Vagina (tissue), 2 donors: ENCODE results near the gene NHSL2. TPM values are rescaled to one million over a fixed set of nuclear protein-coding genes. Genes with fewer than 3 reads are reported as not detected.
A peak's percentile ranks its signal among the peaks of the same experiment; 100 is the strongest.

Experiments used
- DNase-seq, 2 donors: peaks; one replicate each; pipeline ENCODE4 v3.0.0-alpha.2; 2017; ENCODE audit errors: extremely low spot score in 2 of 2
- H3K27ac ChIP-seq: fragments of 200-600 bp; sonication (generic); one replicate; pipeline ENCODE4 v1.5.1; 2019
- H3K27me3 ChIP-seq: fragments of 200-600 bp; sonication (generic); one replicate; pipeline ENCODE4 v1.5.1; 2019
- H3K36me3 ChIP-seq, 2 donors: fragments of 200-600 bp; sonication (generic); one replicate each; pipeline ENCODE4 v1.5.1; 2017 to 2019
- H3K4me1 ChIP-seq: fragments of 200-600 bp; sonication (generic); one replicate; pipeline ENCODE4 v1.5.1; 2019
- H3K4me3 ChIP-seq, 2 donors: fragments of 200-600 bp; sonication (generic); 1 replicate in 1 of 2; 2 replicates in 1 of 2; pipeline ENCODE4 v1.5.1; 2016 to 2019
- H3K9me3 ChIP-seq: fragments of 200-600 bp; sonication (generic); one replicate; pipeline ENCODE4 v1.5.1; 2019
- POLR2A ChIP-seq, 2 donors: fragments of 450-650 bp; IDR thresholded peaks; one replicate each; pipeline ENCODE4 v1.6.1; 2017; ENCODE audit warnings: antibody characterized with exemption in 2 of 2, mild to moderate bottlenecking in 2 of 2, moderate library complexity in 2 of 2
- POLR2AphosphoS5 ChIP-seq, 2 donors: sonication (generic); formaldehyde crosslinking; IDR thresholded peaks; one replicate each; pipeline ENCODE4 v1.9.0; 2017; ENCODE audit warnings: antibody characterized with exemption in 2 of 2, mild to moderate bottlenecking in 2 of 2, low read depth in 1 of 2; ENCODE audit not compliant: insufficient read depth in 1 of 2
- intact Hi-C: fragments of 100-400 bp; cut with DNase I; formaldehyde crosslinking; loops from one replicate; pipeline ENCODE4 v1.15.1; 2023
- total RNA-seq: library from RNA; depleted of rRNA; stranded (reverse); fragments of >200 nt; gene quantifications from one replicate; pipeline ENCODE4 v1.2.3, GENCODE V29; 2016
- TF ChIP-seq, protein P1 (sequence below), 3 experiments: fragments of 450-650 bp in 2 of 3; fragments of 200-600 bp in 1 of 3; sonication (generic) in 1 of 3; IDR thresholded peaks; one replicate each; pipeline ENCODE4 v1.5.1; 2017 to 2019; ENCODE audit warnings: antibody characterized with exemption in 3 of 3, mild to moderate bottlenecking in 2 of 3, moderate library complexity in 2 of 3

NHSL2 gene
- total RNA-seq, 1 donor from 2014 or later: 12.3 TPM

- TF ChIP-seq POLR2A (IDR thresholded peaks at IDR 0.05) (no peak), POLR2AphosphoS5 (IDR thresholded peaks at IDR 0.05; ENCODE audit: insufficient read depth in 1 of 2, low read depth in 1 of 2) (no peak)
- intact Hi-C loops: no loop called here
- no peak overlapping the region for H3K4me3 ChIP-seq
- H3K27me3 ChIP-seq: no peaks in the 10 kb centered on the region
- no peaks in the 10 kb centered on the region for H3K9me3 ChIP-seq
- DNase-seq: no peak
- H3K4me1 ChIP-seq: peaks cover 29% of the 10 kb centered on the region
- peak overlapping the region; percentile 46 for H3K27ac ChIP-seq
- H3K36me3 ChIP-seq: no peaks in the 10 kb centered on the region
Observed at GRCh38 chrX:72123471-72124185, 213.0 kb downstream of the NHSL2 start.

DNA sequence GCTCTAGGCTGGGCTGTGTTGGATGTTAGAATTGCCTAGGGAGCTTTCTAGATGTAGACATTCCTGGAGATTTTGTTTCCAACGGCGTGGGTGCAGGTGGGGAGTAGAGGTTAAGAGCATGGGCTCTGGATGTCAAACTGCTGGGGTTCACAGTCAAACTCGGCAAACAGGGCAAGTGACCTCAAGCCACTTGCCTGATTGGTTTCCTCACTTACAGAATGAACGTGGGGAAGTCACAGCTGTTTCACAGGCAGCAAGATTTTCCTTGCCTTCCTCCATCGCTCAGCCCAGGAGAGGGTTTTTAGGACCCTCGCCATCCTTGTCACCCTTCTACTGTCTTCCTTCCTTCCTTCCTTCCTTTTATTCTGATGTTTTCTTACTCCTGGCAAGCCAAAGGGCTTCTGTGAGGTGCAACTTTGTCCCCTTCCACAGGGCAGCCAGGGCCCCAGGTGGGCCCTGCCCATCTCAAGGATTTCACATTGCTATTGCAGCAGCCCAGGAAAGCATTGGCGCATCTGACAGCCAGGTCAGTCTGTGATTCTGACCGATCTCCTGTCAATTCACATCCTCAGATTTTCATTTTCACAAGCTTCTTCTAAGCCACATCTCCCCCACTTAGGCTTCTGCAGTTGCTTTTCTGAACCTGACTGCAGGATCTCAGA is 214.0 kb downstream of the NHSL2 start:
- H3K27me3 ChIP-seq: no peaks in the 10 kb centered on the region
- peaks cover 29% of the 10 kb centered on the region for H3K4me1 ChIP-seq
- no peak overlapping the region for H3K4me3 ChIP-seq
- peak overlapping the region; percentile 66 for H3K27ac ChIP-seq
- no peaks in the 10 kb centered on the region for H3K9me3 ChIP-seq
- DNase-seq: no peak
- TF ChIP-seq POLR2AphosphoS5 (IDR thresholded peaks at IDR 0.05; ENCODE audit: insufficient read depth in 1 of 2, low read depth in 1 of 2) (no peak), POLR2A (IDR thresholded peaks at IDR 0.05) (no peak)
- TF ChIP-seq, protein P1, sequence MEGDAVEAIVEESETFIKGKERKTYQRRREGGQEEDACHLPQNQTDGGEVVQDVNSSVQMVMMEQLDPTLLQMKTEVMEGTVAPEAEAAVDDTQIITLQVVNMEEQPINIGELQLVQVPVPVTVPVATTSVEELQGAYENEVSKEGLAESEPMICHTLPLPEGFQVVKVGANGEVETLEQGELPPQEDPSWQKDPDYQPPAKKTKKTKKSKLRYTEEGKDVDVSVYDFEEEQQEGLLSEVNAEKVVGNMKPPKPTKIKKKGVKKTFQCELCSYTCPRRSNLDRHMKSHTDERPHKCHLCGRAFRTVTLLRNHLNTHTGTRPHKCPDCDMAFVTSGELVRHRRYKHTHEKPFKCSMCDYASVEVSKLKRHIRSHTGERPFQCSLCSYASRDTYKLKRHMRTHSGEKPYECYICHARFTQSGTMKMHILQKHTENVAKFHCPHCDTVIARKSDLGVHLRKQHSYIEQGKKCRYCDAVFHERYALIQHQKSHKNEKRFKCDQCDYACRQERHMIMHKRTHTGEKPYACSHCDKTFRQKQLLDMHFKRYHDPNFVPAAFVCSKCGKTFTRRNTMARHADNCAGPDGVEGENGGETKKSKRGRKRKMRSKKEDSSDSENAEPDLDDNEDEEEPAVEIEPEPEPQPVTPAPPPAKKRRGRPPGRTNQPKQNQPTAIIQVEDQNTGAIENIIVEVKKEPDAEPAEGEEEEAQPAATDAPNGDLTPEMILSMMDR (IDR thresholded peaks at IDR 0.05): no peak
- intact Hi-C loops: no loop called here
- no peaks in the 10 kb centered on the region for H3K36me3 ChIP-seq

GRCh38 chrX:72125331-72126047 is 214.8 kb downstream of the NHSL2 start:
- intact Hi-C loops: loop anchor here (1.0 kb wide), 1 partner anchor 107 kb away; no protein-coding TSS in a partner anchor
- no peak for DNase-seq
- H3K27ac ChIP-seq: peak overlapping the region; percentile 66

DNA sequence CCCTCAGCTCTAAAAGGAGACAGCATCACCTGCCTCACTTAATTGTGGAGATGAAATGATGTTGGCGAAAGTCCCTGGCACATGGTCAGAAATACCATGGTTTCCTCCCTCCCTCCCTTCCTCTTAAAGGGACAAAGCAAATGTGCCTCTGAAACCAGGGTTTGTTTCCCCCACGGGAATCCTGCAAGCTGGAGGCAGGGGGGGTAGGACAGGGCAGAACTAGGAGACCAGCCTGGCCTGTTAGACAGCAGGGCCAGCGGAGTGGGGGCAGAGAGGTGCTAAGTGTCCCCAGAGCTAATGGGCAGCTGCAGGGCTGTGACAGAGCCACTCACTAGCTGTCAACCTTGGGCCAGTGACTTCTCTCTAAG is 215.4 kb downstream of the NHSL2 start:
- DNase-seq: no peak
- H3K9me3 ChIP-seq: no peaks in the 10 kb centered on the region
- H3K4me1 ChIP-seq: peaks cover 25% of the 10 kb centered on the region
- H3K36me3 ChIP-seq: no peaks in the 10 kb centered on the region
- TF ChIP-seq, protein P1 (IDR thresholded peaks at IDR 0.05): no peak
- TF ChIP-seq POLR2A (IDR thresholded peaks at IDR 0.05) (no peak), POLR2AphosphoS5 (IDR thresholded peaks at IDR 0.05; ENCODE audit: insufficient read depth in 1 of 2, low read depth in 1 of 2) (no peak)
- H3K27ac ChIP-seq: peak overlapping the region; percentile 66
- H3K27me3 ChIP-seq: no peaks in the 10 kb centered on the region
- intact Hi-C loops: loop anchor here (1.0 kb wide), 1 partner anchor 108 kb away; no protein-coding TSS in a partner anchor
- no peak overlapping the region for H3K4me3 ChIP-seq

More at GRCh38 chrX:72125331-72126047, 214.8 kb downstream of the NHSL2 start:
- H3K36me3 ChIP-seq: no peaks in the 10 kb centered on the region
- H3K4me3 ChIP-seq: no peak overlapping the region
- H3K9me3 ChIP-seq: no peaks in the 10 kb centered on the region
- TF ChIP-seq POLR2AphosphoS5 (IDR thresholded peaks at IDR 0.05; ENCODE audit: insufficient read depth in 1 of 2, low read depth in 1 of 2): no peak
- no peak for TF ChIP-seq POLR2A (IDR thresholded peaks at IDR 0.05)
- TF ChIP-seq, protein P1 (IDR thresholded peaks at IDR 0.05): no peak
- H3K27me3 ChIP-seq: no peaks in the 10 kb centered on the region
- H3K4me1 ChIP-seq: peaks cover 29% of the 10 kb centered on the region

- peak in 1 of 2 donors; percentile 95 for DNase-seq
- Histone ChIP-seq H3K27me3 (no peaks in the 10 kb centered on the region), H3K4me1 (peaks cover 20% of the 10 kb centered on the region), H3K27ac (peak overlapping the region; percentile 66), H3K9me3 (no peaks in the 10 kb centered on the region), H3K4me3 (no peak overlapping the region), H3K36me3 (no peaks in the 10 kb centered on the region)
- peak in 1 of 2 donors; percentile 38 for TF ChIP-seq POLR2AphosphoS5 (IDR thresholded peaks at IDR 0.05; ENCODE audit: insufficient read depth in 1 of 2, low read depth in 1 of 2)
- no peak for TF ChIP-seq POLR2A (IDR thresholded peaks at IDR 0.05)
- TF ChIP-seq, protein P1 (IDR thresholded peaks at IDR 0.05): peak; percentile 69 to 73 (median 71)
- intact Hi-C loops: loop anchor here (1.0 kb wide), 1 partner anchor 108 kb away; no protein-coding TSS in a partner anchor
Observed at GRCh38 chrX:72126539-72127140, 216.0 kb downstream of the NHSL2 start.
